PC-9 (cell line): ENCODE data around the gene TNK2. TPM values are rescaled to one million over a fixed set of nuclear protein-coding genes. Genes with fewer than 3 reads are reported as not detected.

Experiments
- BruUV-seq: library from RNA; stranded (reverse); fragments of 400-500 nt; replicated peaks from 2 replicates; lab custom pipeline; 2021; lab: Mats Ljungman, UMichigan
- CTCF ChIA-PET: fragments of 300-600 bp; sonication (Branson Sonifier 250); formaldehyde crosslinking; loops from one replicate; lab custom pipeline; 2022; ENCODE audit warnings: antibody characterized with exemption; lab: Charles Lee
- POLR2A ChIA-PET: fragments of 300-600 bp; sonication (Branson Sonifier 250); formaldehyde crosslinking; loops from one replicate; lab custom pipeline; 2022; ENCODE audit warnings: antibody characterized with exemption; ENCODE audit not compliant: unreplicated experiment; lab: Charles Lee
- DNase-seq, 2 experiments: peaks; one replicate each; pipeline versions ENCODE4 v3.0.0 to v3.0.0-alpha.2; 2015 to 2022; ENCODE audit warnings: mixed read lengths in 1 of 2
- H2AFZ ChIP-seq: fragments of 200-600 bp; sonication (generic); 2 replicates; pipeline ENCODE4 v1.8.1; 2017; ENCODE audit warnings: antibody characterized with exemption
- H3F3A ChIP-seq: fragments of 200-600 bp; sonication (generic); 2 replicates; pipeline ENCODE4 v1.8.1; 2017; ENCODE audit warnings: antibody characterized with exemption, mild to moderate bottlenecking, low read depth; ENCODE audit not compliant: insufficient read depth
- H3K27ac ChIP-seq: fragments of 200-600 bp; sonication (generic); 2 replicates; pipeline ENCODE4 v1.6.1; 2016; ENCODE audit warnings: mixed run types
- H3K27me3 ChIP-seq: fragments of 200-600 bp; sonication (generic); 2 replicates; pipeline ENCODE4 v1.6.1; 2016; ENCODE audit warnings: low read depth, mixed run types; ENCODE audit not compliant: insufficient read depth
- H3K36me3 ChIP-seq: fragments of 200-600 bp; sonication (generic); 2 replicates; pipeline ENCODE4 v1.6.1; 2016; ENCODE audit warnings: low read depth, mixed run types
- H3K4me1 ChIP-seq: fragments of 200-600 bp; sonication (generic); replicated peaks from 2 replicates; pipeline ENCODE4 v1.6.1; 2016; ENCODE audit warnings: mixed run types; ENCODE audit not compliant: insufficient read depth
- H3K4me2 ChIP-seq: fragments of 200-600 bp; sonication (generic); 2 replicates; pipeline ENCODE4 v1.6.1; 2017; ENCODE audit warnings: mixed run types
- H3K4me3 ChIP-seq: fragments of 200-600 bp; sonication (generic); 2 replicates; pipeline ENCODE4 v1.6.1; 2016; ENCODE audit warnings: mixed run types
- H3K79me2 ChIP-seq: fragments of 200-600 bp; sonication (generic); 2 replicates; pipeline ENCODE4 v1.6.1; 2017; ENCODE audit warnings: low read depth, mixed run types
- H3K9me2 ChIP-seq: fragments of 200-600 bp; sonication (generic); 2 replicates; pipeline ENCODE4 v1.8.1; 2017; ENCODE audit warnings: mild to moderate bottlenecking; ENCODE audit not compliant: insufficient read depth
- H3K9me3 ChIP-seq: fragments of 200-600 bp; sonication (generic); 2 replicates; pipeline ENCODE4 v1.8.1; 2016; ENCODE audit warnings: low read depth; ENCODE audit not compliant: insufficient read depth
- H4K20me1 ChIP-seq: fragments of 200-600 bp; sonication (generic); 2 replicates; pipeline ENCODE4 v1.8.1; 2017; ENCODE audit not compliant: insufficient read depth
- CTCF ChIP-seq: fragments of 200-600 bp; sonication (generic); conservative IDR thresholded peaks from 2 replicates; pipeline ENCODE4 v1.6.1; 2017; ENCODE audit warnings: mixed run types, antibody characterized with exemption, mild to moderate bottlenecking, moderate library complexity
- EZH2 ChIP-seq: fragments of 200-600 bp; sonication (generic); IDR thresholded peaks from 2 replicates; pipeline ENCODE4 v1.8.0; 2017; ENCODE audit warnings: antibody characterized with exemption, low read depth
- intact Hi-C: fragments of 100-400 bp; cut with micrococcal nuclease; formaldehyde crosslinking; loops from one replicate; pipeline ENCODE4 v1.10.0; 2022; ENCODE audit not compliant: unreplicated experiment
- total RNA-seq: library from RNA; stranded (reverse); gene quantifications from 2 replicates; pipeline ENCODE4 v1.2.3, GENCODE V29; 2021

The TNK2 gene
- total RNA-seq, 1 experiment from 2014 or later: 118 TPM

DNA sequence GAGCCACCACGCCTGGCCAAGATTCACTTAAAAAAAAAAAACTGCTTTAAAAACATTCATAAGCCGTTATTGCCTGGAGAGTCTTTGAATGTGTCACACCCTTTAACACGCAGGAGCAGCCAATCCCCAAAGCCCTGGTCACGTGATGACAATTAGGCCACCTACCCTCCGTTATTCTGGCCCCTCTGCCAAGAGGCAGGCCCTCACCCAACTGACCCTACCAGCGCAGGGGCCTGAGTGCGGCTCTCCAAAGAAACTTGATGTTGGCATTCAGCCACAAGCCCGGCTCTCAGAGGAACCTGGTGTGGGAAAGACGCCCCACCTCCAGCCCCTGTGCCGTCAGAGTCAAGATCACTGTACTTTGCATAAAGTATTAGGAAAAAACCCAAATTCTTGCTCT is 85.1 kb downstream of the TNK2 start:
- Histone ChIP-seq H3K4me3 (peak overlapping the region; percentile 69; the same call in 1 of the 2 replicates), H2AFZ (no peak overlapping the region), H3K79me2 (peaks cover 48% of the 10 kb centered on the region), H3K4me2 (peak overlapping the region; percentile 89), H3K27me3 (no peaks in the 10 kb centered on the region), H3K4me1 (peaks cover 59% of the 10 kb centered on the region), H4K20me1 (no peaks in the 10 kb centered on the region), H3K27ac (peak overlapping the region; percentile 95), H3K9me3 (no peaks in the 10 kb centered on the region), H3K36me3 (peaks cover 22% of the 10 kb centered on the region), H3K9me2 (no peaks in the 10 kb centered on the region), H3F3A (peaks cover 57% of the 10 kb centered on the region)
- intact Hi-C loops: no loop called here
- no TSS peak for BruUV-seq
- POLR2A ChIA-PET: no interaction called here
- no peak for TF ChIP-seq EZH2
- TF ChIP-seq CTCF: no peak
- CTCF ChIA-PET: interaction anchor here (0.7 kb wide), 1 partner anchor 33 kb away, joined by 10 read pairs; no protein-coding TSS in a partner anchor
- peak in 1 of 2 experiments; percentile 74 for DNase-seq

- ChIA-PET CTCF (interaction anchor here (0.7 to 0.9 kb wide), 3 partner anchors 19 to 43 kb away, joined by 3 to 7 read pairs (median 3); no protein-coding TSS in a partner anchor), POLR2A (interaction anchor here (0.6 to 1.2 kb wide), 10 partner anchors 10 to 241 kb away, joined by 3 to 38 read pairs (median 5); no protein-coding TSS in a partner anchor)
- H3K27ac ChIP-seq: peak overlapping the region; percentile 95
- H3K4me3 ChIP-seq: peak overlapping the region; percentile 69
- no peak overlapping the region for H2AFZ ChIP-seq
- peak in 1 of 2 experiments; percentile 65 for DNase-seq
- no peaks in the 10 kb centered on the region for H4K20me1 ChIP-seq
- H3K9me2 ChIP-seq: no peaks in the 10 kb centered on the region
- H3K4me2 ChIP-seq: peak overlapping the region; percentile 89
- no peaks in the 10 kb centered on the region for H3K27me3 ChIP-seq
- BruUV-seq: TSS peak; percentile 71
- peaks cover 44% of the 10 kb centered on the region for H3K79me2 ChIP-seq
- peaks cover 54% of the 10 kb centered on the region for H3F3A ChIP-seq
- H3K9me3 ChIP-seq: no peaks in the 10 kb centered on the region
- TF ChIP-seq CTCF: no peak
- no peak for TF ChIP-seq EZH2
- H3K36me3 ChIP-seq: peaks cover 14% of the 10 kb centered on the region
- peaks cover 69% of the 10 kb centered on the region for H3K4me1 ChIP-seq
- intact Hi-C loops: no loop called here
Observed at GRCh38 chr3:195822131-195822696, 86.1 kb downstream of the TNK2 start.

- TF ChIP-seq CTCF: no peak
- TF ChIP-seq EZH2: no peak
- Histone ChIP-seq H3K4me1 (peaks cover 73% of the 10 kb centered on the region), H3K27me3 (no peaks in the 10 kb centered on the region), H2AFZ (no peak overlapping the region), H3K36me3 (0 out of 2 replicates have a peak, but pooled peaks cover 7% of the 10 kb centered on the region), H3K4me2 (peak overlapping the region; percentile 89), H3F3A (peaks cover 54% of the 10 kb centered on the region), H3K4me3 (peak overlapping the region; percentile 69), H4K20me1 (no peaks in the 10 kb centered on the region), H3K27ac (peak overlapping the region; percentile 95), H3K9me3 (no peaks in the 10 kb centered on the region), H3K9me2 (no peaks in the 10 kb centered on the region), H3K79me2 (peaks cover 43% of the 10 kb centered on the region)
- intact Hi-C loops: loop anchor here (1.0 to 2.0 kb wide), 4 partner anchors 17 to 123 kb away; partner anchors contain the start of gene MUC20
- BruUV-seq: no TSS peak
- CTCF ChIA-PET: interaction anchor here (0.6 to 0.9 kb wide), 3 partner anchors 18 to 121 kb away, joined by 3 to 10 read pairs (median 3); no protein-coding TSS in a partner anchor
- DNase-seq: peak; percentile 98 to 100
- POLR2A ChIA-PET: interaction anchor here (0.6 to 1.2 kb wide), 11 partner anchors 10 to 241 kb away, joined by 3 to 38 read pairs (median 5); no protein-coding TSS in a partner anchor
Observed at GRCh38 chr3:195821403-195822130, 86.8 kb downstream of the TNK2 start.
